MM.1S (cell line): ENCODE results near the gene FMR1NB.

ENCODE experiments used
- DNase-seq: peaks from one replicate; pipeline ENCODE4 v3.0.0-alpha.2; 2015
- H2AFZ ChIP-seq: fragments of 300-600 bp; sonication (generic); 2 replicates; pipeline ENCODE4 v1.6.0; 2016; ENCODE audit warnings: antibody characterized with exemption, low read length
- H3F3A ChIP-seq: fragments of 300-600 bp; sonication (generic); 2 replicates; pipeline ENCODE4 v1.6.1; 2016; ENCODE audit warnings: mild to moderate bottlenecking, antibody characterized with exemption, low read length, moderate library complexity, mixed read lengths; ENCODE audit not compliant: insufficient read depth
- H3K27ac ChIP-seq: fragments of 300-600 bp; sonication (generic); 2 replicates; pipeline ENCODE4 v1.5.1; 2016; ENCODE audit warnings: mild to moderate bottlenecking, low read length
- H3K27me3 ChIP-seq: fragments of 300-600 bp; sonication (generic); replicated peaks from 2 replicates; pipeline ENCODE4 v1.6.0; 2016; ENCODE audit warnings: low read length; ENCODE audit not compliant: insufficient read depth
- H3K36me3 ChIP-seq: fragments of 300-600 bp; sonication (generic); replicated peaks from 2 replicates; pipeline ENCODE4 v1.6.1; 2016; ENCODE audit warnings: mild to moderate bottlenecking, low read length, mixed read lengths; ENCODE audit not compliant: insufficient read depth
- H3K4me1 ChIP-seq: fragments of 300-600 bp; sonication (generic); 2 replicates; pipeline ENCODE4 v1.6.1; 2016; ENCODE audit warnings: low read length, mixed read lengths
- H3K4me2 ChIP-seq: fragments of 300-600 bp; sonication (generic); 2 replicates; pipeline ENCODE4 v1.6.0; 2016; ENCODE audit warnings: low read depth, low read length
- H3K4me3 ChIP-seq: fragments of 300-600 bp; sonication (generic); 2 replicates; pipeline ENCODE4 v1.5.1; 2016; ENCODE audit warnings: low read length, mixed read lengths
- H3K79me2 ChIP-seq: fragments of 300-600 bp; sonication (generic); 2 replicates; pipeline ENCODE4 v1.6.1; 2016; ENCODE audit warnings: mixed run types, low read length, mixed read lengths
- H3K9ac ChIP-seq: fragments of 300-600 bp; sonication (generic); 2 replicates; pipeline ENCODE4 v1.6.1; 2016; ENCODE audit warnings: low read length, mixed read lengths
- H3K9me2 ChIP-seq: fragments of 300-600 bp; sonication (generic); replicated peaks from 2 replicates; pipeline ENCODE4 v1.6.1; 2016; ENCODE audit warnings: mild to moderate bottlenecking, low read length, mixed read lengths; ENCODE audit not compliant: insufficient read depth
- H3K9me3 ChIP-seq: fragments of 300-600 bp; sonication (generic); replicated peaks from 2 replicates; pipeline ENCODE4 v1.6.1; 2016; ENCODE audit warnings: mild to moderate bottlenecking, low read length, mixed read lengths; ENCODE audit not compliant: insufficient read depth
- H4K20me1 ChIP-seq: fragments of 300-600 bp; sonication (generic); 2 replicates; pipeline ENCODE4 v1.6.1; 2016; ENCODE audit warnings: mild to moderate bottlenecking, low read length, moderate library complexity, mixed read lengths; ENCODE audit not compliant: insufficient read depth
- EZH2 ChIP-seq: fragments of 300-600 bp; sonication (generic); optimal IDR thresholded peaks from 2 replicates; pipeline ENCODE3; 2017; ENCODE audit warnings: low read depth, mild to moderate bottlenecking, antibody characterized with exemption, low read length, mixed read lengths
- EZH2phosphoT487 ChIP-seq: fragments of 300-600 bp; sonication (generic); IDR thresholded peaks from 2 replicates; pipeline ENCODE4 v1.6.1; 2018; ENCODE audit warnings: antibody characterized with exemption, low read length
- TF ChIP-seq, protein P1 (sequence below): fragments of 300-600 bp; sonication (generic); IDR thresholded peaks from 2 replicates; pipeline ENCODE4 v1.5.1; 2016; ENCODE audit warnings: antibody characterized with exemption, low read length, mixed read lengths

FMR1NB gene

DNA sequence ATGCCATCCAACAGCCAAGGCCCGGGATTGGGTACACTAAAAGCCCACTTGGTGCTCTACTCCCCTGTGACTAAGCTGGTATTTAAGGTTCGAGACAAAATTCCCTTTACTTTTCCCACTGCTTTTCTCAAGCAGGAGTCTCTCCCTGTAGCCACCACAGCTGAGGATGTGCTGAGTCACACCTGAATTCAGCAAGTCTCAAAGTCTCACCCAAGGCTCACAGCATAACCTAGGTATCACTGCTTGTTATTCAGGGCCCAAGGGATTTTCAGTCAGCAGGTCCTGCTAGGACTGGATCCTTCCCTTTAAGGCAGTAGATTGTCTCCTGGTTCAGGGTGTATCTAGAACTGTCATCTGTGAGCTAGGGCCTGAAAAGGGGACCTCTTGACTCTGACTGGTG lies 39.2 kb downstream of the FMR1NB start:
- H3K27ac ChIP-seq = no peak overlapping the region
- no peak overlapping the region for H3K9ac ChIP-seq
- DNase-seq = no peak
- no peaks in the 10 kb centered on the region for H4K20me1 ChIP-seq
- no peaks in the 10 kb centered on the region for H3K4me1 ChIP-seq
- H3K9me3 ChIP-seq = no peaks in the 10 kb centered on the region
- no peak overlapping the region for H2AFZ ChIP-seq
- H3K4me2 ChIP-seq = no peak overlapping the region
- H3K9me2 ChIP-seq = no peaks in the 10 kb centered on the region
- H3F3A ChIP-seq = no peaks in the 10 kb centered on the region
- no peaks in the 10 kb centered on the region for H3K36me3 ChIP-seq
- no peaks in the 10 kb centered on the region for H3K79me2 ChIP-seq
- TF ChIP-seq EZH2phosphoT487 = no peak
- TF ChIP-seq, protein P1, sequence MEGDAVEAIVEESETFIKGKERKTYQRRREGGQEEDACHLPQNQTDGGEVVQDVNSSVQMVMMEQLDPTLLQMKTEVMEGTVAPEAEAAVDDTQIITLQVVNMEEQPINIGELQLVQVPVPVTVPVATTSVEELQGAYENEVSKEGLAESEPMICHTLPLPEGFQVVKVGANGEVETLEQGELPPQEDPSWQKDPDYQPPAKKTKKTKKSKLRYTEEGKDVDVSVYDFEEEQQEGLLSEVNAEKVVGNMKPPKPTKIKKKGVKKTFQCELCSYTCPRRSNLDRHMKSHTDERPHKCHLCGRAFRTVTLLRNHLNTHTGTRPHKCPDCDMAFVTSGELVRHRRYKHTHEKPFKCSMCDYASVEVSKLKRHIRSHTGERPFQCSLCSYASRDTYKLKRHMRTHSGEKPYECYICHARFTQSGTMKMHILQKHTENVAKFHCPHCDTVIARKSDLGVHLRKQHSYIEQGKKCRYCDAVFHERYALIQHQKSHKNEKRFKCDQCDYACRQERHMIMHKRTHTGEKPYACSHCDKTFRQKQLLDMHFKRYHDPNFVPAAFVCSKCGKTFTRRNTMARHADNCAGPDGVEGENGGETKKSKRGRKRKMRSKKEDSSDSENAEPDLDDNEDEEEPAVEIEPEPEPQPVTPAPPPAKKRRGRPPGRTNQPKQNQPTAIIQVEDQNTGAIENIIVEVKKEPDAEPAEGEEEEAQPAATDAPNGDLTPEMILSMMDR = no peak
- no peak for TF ChIP-seq EZH2
- H3K27me3 ChIP-seq = no peaks in the 10 kb centered on the region
- H3K4me3 ChIP-seq = no peak overlapping the region

DNA sequence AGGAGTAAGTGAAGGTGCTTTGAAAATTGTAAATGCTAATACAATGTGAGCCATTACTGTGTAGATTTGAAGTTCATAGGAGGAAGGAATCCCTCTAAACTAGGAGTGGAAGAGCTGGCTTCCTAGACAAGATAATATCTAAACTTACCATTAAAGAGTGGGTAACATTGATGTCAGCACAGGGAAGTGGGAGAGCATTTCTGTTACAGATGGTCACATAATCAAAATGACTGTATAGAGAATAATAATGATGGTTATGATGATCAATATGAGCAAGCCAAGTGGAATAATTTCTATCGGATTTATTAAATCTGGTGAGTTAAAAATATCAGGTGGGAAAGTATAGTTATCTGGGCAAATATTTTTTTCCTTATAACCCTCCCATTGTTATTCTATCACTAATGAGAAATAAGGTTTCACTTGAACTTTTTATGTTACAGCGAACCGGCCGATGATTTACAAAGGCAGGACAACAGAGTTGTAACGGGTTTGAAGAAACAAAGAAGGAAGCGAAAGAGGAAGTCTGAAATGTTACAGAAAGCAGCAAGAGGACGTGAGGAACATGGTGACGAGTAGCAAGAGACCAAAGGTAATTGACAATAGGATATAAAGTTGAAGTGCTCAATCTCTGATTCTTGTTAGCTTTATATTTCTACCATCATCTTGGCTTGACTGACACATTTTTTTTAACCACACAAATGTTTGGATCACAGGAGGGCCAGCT lies 43.5 kb downstream of the FMR1NB start:
- Histone ChIP-seq H3K27ac (no peak overlapping the region), H4K20me1 (no peaks in the 10 kb centered on the region), H3K4me2 (no peak overlapping the region), H3F3A (no peaks in the 10 kb centered on the region), H3K27me3 (no peaks in the 10 kb centered on the region), H3K9me2 (no peaks in the 10 kb centered on the region), H3K4me1 (no peaks in the 10 kb centered on the region), H3K36me3 (no peaks in the 10 kb centered on the region), H2AFZ (no peak overlapping the region), H3K9me3 (no peaks in the 10 kb centered on the region), H3K9ac (no peak overlapping the region), H3K79me2 (no peaks in the 10 kb centered on the region), H3K4me3 (no peak overlapping the region)
- TF ChIP-seq EZH2phosphoT487 (no peak), EZH2 (no peak)
- TF ChIP-seq, protein P1 = no peak
- DNase-seq = no peak

DNA sequence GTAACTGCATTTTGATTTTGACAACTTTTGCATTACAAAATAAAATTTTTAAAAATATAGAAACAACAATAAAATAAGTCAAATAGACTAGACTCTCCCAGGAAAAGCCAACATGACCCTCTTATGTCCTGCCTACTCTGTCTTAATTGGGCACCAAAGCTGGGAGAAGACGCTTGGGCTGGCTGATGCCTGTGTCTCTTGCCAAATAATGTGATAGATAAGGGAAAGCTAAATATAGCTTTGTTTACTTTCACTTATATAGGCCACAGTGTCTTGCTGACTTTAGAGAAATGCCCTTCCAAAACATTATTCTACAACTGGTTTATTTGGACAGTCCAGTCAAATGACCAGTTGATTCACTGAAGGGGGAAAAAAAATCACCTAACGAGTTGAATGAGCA lies 54.2 kb downstream of the FMR1NB start:
- H2AFZ ChIP-seq = no peak overlapping the region
- no peaks in the 10 kb centered on the region for H3K9me2 ChIP-seq
- H3K4me3 ChIP-seq = no peak overlapping the region
- no peak for TF ChIP-seq EZH2
- no peak for TF ChIP-seq EZH2phosphoT487
- TF ChIP-seq, protein P1 = no peak
- H3K9ac ChIP-seq = no peak overlapping the region
- H3K36me3 ChIP-seq = no peaks in the 10 kb centered on the region
- no peaks in the 10 kb centered on the region for H3K4me1 ChIP-seq
- H3K27ac ChIP-seq = no peak overlapping the region
- no peaks in the 10 kb centered on the region for H3K9me3 ChIP-seq
- no peaks in the 10 kb centered on the region for H3F3A ChIP-seq
- no peaks in the 10 kb centered on the region for H3K27me3 ChIP-seq
- no peak for DNase-seq
- no peak overlapping the region for H3K4me2 ChIP-seq
- no peaks in the 10 kb centered on the region for H3K79me2 ChIP-seq
- H4K20me1 ChIP-seq = no peaks in the 10 kb centered on the region
